GM12873 (cell line): ENCODE measurements around the gene A4GALT.

Experiments used
- CTCF ChIP-seq: IDR thresholded peaks from 2 replicates; pipeline ENCODE4 v1.5.1; 2012; ENCODE audit warnings: low read depth, mild to moderate bottlenecking, moderate library complexity, low read length, control low read depth; ENCODE audit not compliant: insufficient read depth; ENCODE audit errors: missing control alignments

Gene A4GALT

GRCh38 chr22:42664976-42665831 lies 55.5 kb downstream of the A4GALT start:
- TF ChIP-seq CTCF = no peak

GRCh38 chr22:42661985-42662831 lies 58.5 kb downstream of the A4GALT start:
- TF ChIP-seq CTCF = peak; percentile 84

- TF ChIP-seq CTCF = no peak
Measured at GRCh38 chr22:42656578-42656977, 64.1 kb downstream of the A4GALT start.

GRCh38 chr22:42655693-42656092 lies 65.0 kb downstream of the A4GALT start:
- no peak for TF ChIP-seq CTCF

GRCh38 chr22:42654436-42655073 lies 66.1 kb downstream of the A4GALT start:
- no peak for TF ChIP-seq CTCF

- no peak for TF ChIP-seq CTCF
Measured at GRCh38 chr22:42653999-42654398, 66.7 kb downstream of the A4GALT start.

GRCh38 chr22:42651134-42651533 lies 69.5 kb downstream of the A4GALT start:
- TF ChIP-seq CTCF = no peak
